MCF 10A (cell line): ENCODE results near the gene TNFRSF8. TPM values are rescaled to one million over a fixed set of nuclear protein-coding genes. Genes with fewer than 3 reads are reported as not detected.

ENCODE experiments used
- BruUV-seq: library from RNA; stranded (reverse); fragments of 400-500 nt; replicated peaks from 2 replicates; lab custom pipeline; 2021; lab: Mats Ljungman, UMichigan
- CTCF ChIA-PET: fragments of 300-600 bp; sonication (Branson Sonifier 250); formaldehyde crosslinking; extraction: SDS; loops from one replicate; lab custom pipeline; 2021; ENCODE audit warnings: antibody characterized with exemption, inconsistent platforms; lab: Yijun Ruan, JAX
- POLR2A ChIA-PET: fragments of 300-600, 350-650 bp; sonication (Branson Sonifier 250); formaldehyde crosslinking; extraction: SDS; loops from one replicate; lab custom pipeline; 2020; ENCODE audit warnings: antibody characterized with exemption, inconsistent platforms; lab: Yijun Ruan, JAX
- DNase-seq: peaks from one replicate; pipeline ENCODE4 v3.0.0-alpha.2; 2018; ENCODE audit not compliant: unreplicated experiment
- H3K27ac Mint-ChIP-seq: one replicate; pipeline ENCODE4 v1.8.0; 2022; ENCODE audit warnings: mild to moderate bottlenecking, low read depth, mixed read lengths; ENCODE audit not compliant: unreplicated experiment
- H3K27me3 Mint-ChIP-seq: one replicate; pipeline ENCODE4 v1.8.0; 2022; ENCODE audit warnings: mixed read lengths; ENCODE audit not compliant: insufficient read depth, unreplicated experiment
- H3K36me3 Mint-ChIP-seq: one replicate; pipeline ENCODE4 v1.8.0; 2022; ENCODE audit warnings: mild to moderate bottlenecking, moderate library complexity, mixed read lengths; ENCODE audit not compliant: insufficient read depth, unreplicated experiment
- H3K4me1 Mint-ChIP-seq: one replicate; pipeline ENCODE4 v1.8.0; 2022; ENCODE audit warnings: mixed read lengths; ENCODE audit not compliant: insufficient read depth, unreplicated experiment
- H3K4me3 Mint-ChIP-seq: one replicate; pipeline ENCODE4 v1.8.0; 2022; ENCODE audit warnings: mild to moderate bottlenecking, moderate library complexity, mixed read lengths; ENCODE audit not compliant: unreplicated experiment
- H3K9me3 Mint-ChIP-seq: one replicate; pipeline ENCODE4 v1.8.0; 2022; ENCODE audit warnings: mixed read lengths; ENCODE audit not compliant: unreplicated experiment
- intact Hi-C: fragments of 100-400 bp; cut with micrococcal nuclease; formaldehyde crosslinking; loops from 2 replicates; pipeline ENCODE4 v1.14.1; 2022
- total RNA-seq: library from RNA; stranded (reverse); gene quantifications from 2 replicates; pipeline ENCODE4 v1.2.3, GENCODE V29; 2022
- TF ChIP-seq, protein P1 (sequence below): fragments of 200-600 bp; IDR thresholded peaks from one replicate; pipeline ENCODE4 v1.8.0; 2022; ENCODE audit warnings: antibody characterized with exemption, mild to moderate bottlenecking; ENCODE audit not compliant: unreplicated experiment

The TNFRSF8 gene
- total RNA-seq, 1 experiment from 2014 or later, result not detected

DNA sequence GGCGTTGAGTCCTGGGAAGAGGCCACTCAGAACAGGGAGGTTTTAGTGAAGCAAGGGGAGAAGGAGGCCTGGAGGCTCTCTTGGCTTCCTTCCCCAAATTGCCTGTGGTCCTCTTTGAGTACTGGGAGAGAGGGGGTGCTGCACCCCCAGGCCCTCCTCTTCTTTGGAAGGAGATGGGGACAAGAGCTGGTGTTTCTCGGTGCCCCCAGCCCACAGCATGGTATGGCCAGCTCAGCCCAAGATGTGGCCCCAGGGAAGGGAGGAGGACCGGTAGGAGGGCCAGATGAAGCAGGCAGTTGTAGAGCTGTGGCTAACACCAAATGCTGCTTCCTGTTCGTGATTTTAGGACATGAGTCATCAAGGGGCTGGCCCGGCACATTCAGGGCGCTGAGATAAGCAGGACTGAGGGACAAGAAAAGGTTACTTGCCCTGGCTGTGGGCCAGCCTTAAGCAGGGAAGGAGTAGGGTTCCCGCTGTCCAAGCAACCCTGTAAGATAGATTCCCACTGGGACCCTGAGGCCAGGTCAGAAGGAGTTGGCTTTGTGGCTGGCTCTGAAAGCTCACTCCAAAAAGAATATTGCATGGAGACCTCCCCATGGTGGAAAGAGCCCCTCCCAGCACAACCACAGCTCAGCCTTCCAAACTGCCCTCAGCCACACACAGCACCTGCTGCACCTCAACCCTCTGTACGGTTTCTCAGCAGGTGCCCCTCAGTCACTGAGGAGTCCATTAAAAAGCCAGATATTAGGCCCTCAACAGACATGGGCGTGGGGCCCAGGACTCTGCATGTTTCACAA, 98.8 kb downstream of the TNFRSF8 start:
- Mint-ChIP-seq H3K4me3 (no peak overlapping the region), H3K27ac (peak overlapping the region; percentile 58), H3K9me3 (no peaks in the 10 kb centered on the region), H3K27me3 (peaks cover 9% of the 10 kb centered on the region), H3K4me1 (peaks cover 26% of the 10 kb centered on the region), H3K36me3 (no peaks in the 10 kb centered on the region)
- intact Hi-C loops, result no loop called here
- CTCF ChIA-PET, result interaction anchor here (1.0 to 1.9 kb wide), 3 partner anchors 37 to 47 kb away, joined by 3 to 7 read pairs (median 4); no protein-coding TSS in a partner anchor
- peak; percentile 91 for DNase-seq
- POLR2A ChIA-PET, result interaction anchor here (0.6 to 1.2 kb wide), 5 partner anchors 18 to 1894 kb away, joined by 3 to 4 read pairs (median 3); no protein-coding TSS in a partner anchor
- BruUV-seq, result no TSS peak
- TF ChIP-seq, protein P1, sequence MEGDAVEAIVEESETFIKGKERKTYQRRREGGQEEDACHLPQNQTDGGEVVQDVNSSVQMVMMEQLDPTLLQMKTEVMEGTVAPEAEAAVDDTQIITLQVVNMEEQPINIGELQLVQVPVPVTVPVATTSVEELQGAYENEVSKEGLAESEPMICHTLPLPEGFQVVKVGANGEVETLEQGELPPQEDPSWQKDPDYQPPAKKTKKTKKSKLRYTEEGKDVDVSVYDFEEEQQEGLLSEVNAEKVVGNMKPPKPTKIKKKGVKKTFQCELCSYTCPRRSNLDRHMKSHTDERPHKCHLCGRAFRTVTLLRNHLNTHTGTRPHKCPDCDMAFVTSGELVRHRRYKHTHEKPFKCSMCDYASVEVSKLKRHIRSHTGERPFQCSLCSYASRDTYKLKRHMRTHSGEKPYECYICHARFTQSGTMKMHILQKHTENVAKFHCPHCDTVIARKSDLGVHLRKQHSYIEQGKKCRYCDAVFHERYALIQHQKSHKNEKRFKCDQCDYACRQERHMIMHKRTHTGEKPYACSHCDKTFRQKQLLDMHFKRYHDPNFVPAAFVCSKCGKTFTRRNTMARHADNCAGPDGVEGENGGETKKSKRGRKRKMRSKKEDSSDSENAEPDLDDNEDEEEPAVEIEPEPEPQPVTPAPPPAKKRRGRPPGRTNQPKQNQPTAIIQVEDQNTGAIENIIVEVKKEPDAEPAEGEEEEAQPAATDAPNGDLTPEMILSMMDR, result no peak

DNA sequence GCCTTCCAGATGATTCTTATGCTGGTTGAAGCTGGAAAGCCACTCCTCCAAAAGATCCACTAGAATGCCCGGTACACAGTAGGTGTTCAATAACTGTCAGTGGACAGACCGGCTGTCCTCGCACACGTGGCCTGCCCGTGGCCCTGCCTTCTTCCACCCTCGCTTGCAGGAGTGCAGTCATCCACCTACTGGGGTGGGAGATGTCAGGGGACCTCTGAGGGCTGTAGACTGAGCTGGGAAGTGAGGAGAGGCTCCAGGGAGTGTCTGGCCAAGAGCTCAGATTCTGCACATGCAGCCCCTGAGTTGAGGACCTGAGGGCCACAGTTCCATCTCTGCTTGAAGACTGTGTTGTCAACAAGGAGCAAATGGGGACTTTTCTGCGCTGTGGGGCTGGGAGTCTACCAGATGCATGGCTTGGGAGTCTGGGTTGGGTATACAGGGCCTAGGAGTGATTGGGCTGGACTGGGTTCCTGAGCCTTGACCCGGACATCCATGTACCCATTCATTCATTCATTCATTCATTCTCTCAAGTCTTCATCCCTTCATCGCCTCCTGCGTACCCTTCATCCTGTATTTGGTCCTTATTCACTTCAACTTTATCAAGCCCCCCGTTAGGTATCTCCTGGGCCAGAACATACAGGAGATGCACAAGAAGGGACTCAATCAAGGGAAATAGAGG, 99.5 kb downstream of the TNFRSF8 start:
- peaks cover 9% of the 10 kb centered on the region for H3K27me3 Mint-ChIP-seq
- no peaks in the 10 kb centered on the region for H3K36me3 Mint-ChIP-seq
- no peaks in the 10 kb centered on the region for H3K9me3 Mint-ChIP-seq
- peaks cover 19% of the 10 kb centered on the region for H3K4me1 Mint-ChIP-seq
- CTCF ChIA-PET, result interaction anchor here (0.7 to 1.9 kb wide), 3 partner anchors 13 to 44 kb away, joined by 3 to 7 read pairs (median 3); no protein-coding TSS in a partner anchor
- no peak overlapping the region for H3K27ac Mint-ChIP-seq
- no peak overlapping the region for H3K4me3 Mint-ChIP-seq
- DNase-seq, result no peak
- TF ChIP-seq, protein P1, result no peak
- intact Hi-C loops, result no loop called here
- BruUV-seq, result no TSS peak
- POLR2A ChIA-PET, result interaction anchor here (0.6 to 0.9 kb wide), 3 partner anchors 16 to 1893 kb away, joined by 3 read pairs; no protein-coding TSS in a partner anchor

DNA sequence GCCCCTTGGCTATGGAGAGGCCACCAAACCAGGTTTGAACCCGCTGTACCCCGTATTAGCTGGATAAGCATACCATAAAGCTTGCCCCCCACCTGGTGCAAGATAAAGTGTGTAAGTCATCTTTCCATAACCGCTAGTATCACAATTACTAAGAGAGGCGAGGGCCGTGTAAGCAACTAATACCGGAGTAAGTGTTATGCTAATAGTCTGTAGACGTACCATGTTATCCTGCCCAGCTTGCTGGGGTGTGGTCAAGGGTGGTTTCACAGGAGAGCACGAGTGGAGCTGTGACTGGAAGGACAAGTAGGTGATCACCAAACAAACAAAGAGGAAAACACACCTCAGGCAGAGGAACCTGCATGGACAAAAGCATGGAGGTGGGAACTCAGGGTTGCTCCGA, 100.1 kb downstream of the TNFRSF8 start:
- no peak overlapping the region for H3K4me3 Mint-ChIP-seq
- ChIA-PET CTCF (interaction anchor here (0.7 to 1.4 kb wide), 3 partner anchors 14 to 44 kb away, joined by 3 read pairs; no protein-coding TSS in a partner anchor), POLR2A (interaction anchor here (0.6 to 0.8 kb wide), 2 partner anchors 17 to 550 kb away, joined by 3 read pairs; no protein-coding TSS in a partner anchor)
- H3K27me3 Mint-ChIP-seq, result peaks cover 9% of the 10 kb centered on the region
- BruUV-seq, result no TSS peak
- no peaks in the 10 kb centered on the region for H3K9me3 Mint-ChIP-seq
- intact Hi-C loops, result no loop called here
- no peaks in the 10 kb centered on the region for H3K36me3 Mint-ChIP-seq
- peaks cover 13% of the 10 kb centered on the region for H3K4me1 Mint-ChIP-seq
- no peak for DNase-seq
- H3K27ac Mint-ChIP-seq, result no peak overlapping the region
- TF ChIP-seq, protein P1, result no peak

DNA sequence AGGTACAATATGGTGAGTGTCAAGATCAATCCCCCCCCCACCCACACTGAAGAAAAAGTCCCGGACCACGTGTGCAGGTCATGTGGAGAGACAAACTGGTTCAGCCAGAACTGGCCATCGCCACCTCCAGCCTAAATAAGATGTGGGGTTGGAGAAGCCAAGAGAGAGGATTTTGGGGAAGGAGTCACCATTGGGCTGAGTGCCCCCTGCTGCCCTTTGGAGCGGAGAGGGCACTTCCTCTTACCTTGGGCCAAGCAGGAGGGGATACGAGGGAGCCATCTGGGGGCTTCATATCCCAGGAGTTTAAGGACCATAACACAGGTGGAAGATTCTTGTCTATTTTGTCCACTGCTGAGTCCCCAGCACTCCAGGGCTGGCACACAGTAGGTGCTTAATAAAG, 101.1 kb downstream of the TNFRSF8 start:
- TF ChIP-seq, protein P1, result no peak
- Mint-ChIP-seq H3K27ac (no peak overlapping the region), H3K27me3 (peaks cover 9% of the 10 kb centered on the region), H3K4me3 (no peak overlapping the region), H3K9me3 (no peaks in the 10 kb centered on the region), H3K36me3 (no peaks in the 10 kb centered on the region), H3K4me1 (peaks cover 13% of the 10 kb centered on the region)
- DNase-seq, result no peak
- ChIA-PET CTCF (interaction anchor here (0.7 kb wide), 1 partner anchor 18 kb away, joined by 3 read pairs; no protein-coding TSS in a partner anchor), POLR2A (no interaction called here)
- BruUV-seq, result no TSS peak
- intact Hi-C loops, result no loop called here
